H9 (cell line): ENCODE data around the gene RAB3A. TPM values are rescaled to one million over a fixed set of nuclear protein-coding genes. Genes with fewer than 3 reads are reported as not detected.
A peak's percentile ranks its signal among the peaks of the same experiment; 100 is the strongest.

Source experiments
- DNase-seq: peaks from one replicate; pipeline ENCODE4 v3.0.0-alpha.2; 2017
- H2AFZ ChIP-seq: one replicate; pipeline ENCODE4 v1.6.1; 2013; ENCODE audit warnings: mild to moderate bottlenecking, low read length, control low read depth, moderate library complexity
- H2AK5ac ChIP-seq: 2 replicates; pipeline ENCODE4 v1.6.1; 2013; ENCODE audit warnings: low read length, control low read depth, mixed read lengths; ENCODE audit not compliant: insufficient read length
- H2BK120ac ChIP-seq: one replicate; pipeline ENCODE4 v1.6.1; 2013; ENCODE audit warnings: low read depth, mild to moderate bottlenecking, low read length, control low read depth, inconsistent platforms; ENCODE audit not compliant: poor library complexity, severe bottlenecking
- H2BK12ac ChIP-seq: 2 replicates; pipeline ENCODE4 v1.6.1; 2013; ENCODE audit warnings: low read length, control low read depth, mixed read lengths, low read depth; ENCODE audit not compliant: insufficient read length
- H2BK15ac ChIP-seq: 2 replicates; pipeline ENCODE4 v1.6.1; 2013; ENCODE audit warnings: low read depth, low read length, control low read depth
- H2BK20ac ChIP-seq: one replicate; pipeline ENCODE4 v1.6.1; 2013; ENCODE audit warnings: low read depth, mild to moderate bottlenecking, low read length, control low read depth, inconsistent platforms; ENCODE audit not compliant: poor library complexity, severe bottlenecking
- H2BK5ac ChIP-seq: 2 replicates; pipeline ENCODE4 v1.6.1; 2013; ENCODE audit warnings: low read length, control low read depth, mixed read lengths; ENCODE audit not compliant: insufficient read length
- H3K14ac ChIP-seq: 2 replicates; pipeline ENCODE4 v1.6.1; 2013; ENCODE audit warnings: low read length, control low read depth; ENCODE audit not compliant: insufficient read depth
- H3K18ac ChIP-seq: 2 replicates; pipeline ENCODE4 v1.6.1; 2013; ENCODE audit warnings: low read depth, mild to moderate bottlenecking, mixed read lengths, low read length, control low read depth; ENCODE audit not compliant: insufficient read length
- H3K23ac ChIP-seq: 2 replicates; pipeline ENCODE4 v1.6.1; 2013; ENCODE audit warnings: low read length, control low read depth, mixed read lengths, low read depth; ENCODE audit not compliant: insufficient read length
- H3K23me2 ChIP-seq: 2 replicates; pipeline ENCODE4 v1.6.1; 2013; ENCODE audit warnings: low read depth, mild to moderate bottlenecking, mixed read lengths, low read length, control low read depth; ENCODE audit not compliant: insufficient read length, poor library complexity, severe bottlenecking
- H3K27ac ChIP-seq: 2 replicates; pipeline ENCODE4 v1.5.1; 2013; ENCODE audit warnings: low read length, control low read depth, mixed read lengths, low read depth; ENCODE audit not compliant: insufficient read length
- H3K27me3 ChIP-seq: 2 replicates; pipeline ENCODE4 v1.6.1; 2013; ENCODE audit warnings: low read length, control low read depth, inconsistent platforms; ENCODE audit not compliant: insufficient read depth
- H3K4ac ChIP-seq: 2 replicates; pipeline ENCODE4 v1.6.1; 2013; ENCODE audit warnings: low read depth, mild to moderate bottlenecking, control low read depth, inconsistent platforms, low read length, moderate library complexity
- H3K4me1 ChIP-seq: 2 replicates; pipeline ENCODE4 v1.6.1; 2013; ENCODE audit warnings: low read length, control low read depth, inconsistent platforms; ENCODE audit not compliant: insufficient read depth
- H3K4me2 ChIP-seq: 2 replicates; pipeline ENCODE4 v1.6.1; 2013; ENCODE audit warnings: low read length, control low read depth, mixed read lengths; ENCODE audit not compliant: insufficient read length, insufficient read depth
- H3K56ac ChIP-seq: 2 replicates; pipeline ENCODE4 v1.6.1; 2013; ENCODE audit warnings: low read depth, mild to moderate bottlenecking, mixed read lengths, low read length, control low read depth; ENCODE audit not compliant: insufficient read length
- H3K79me1 ChIP-seq: 2 replicates; pipeline ENCODE4 v1.6.1; 2013; ENCODE audit warnings: low read depth, mild to moderate bottlenecking, moderate library complexity, low read length, control low read depth, inconsistent platforms; ENCODE audit not compliant: insufficient read depth, poor library complexity, severe bottlenecking
- H3K79me2 ChIP-seq: 2 replicates; pipeline ENCODE4 v1.6.1; 2013; ENCODE audit warnings: low read length, control low read depth, inconsistent platforms; ENCODE audit not compliant: insufficient read depth
- H3K9ac ChIP-seq: 2 replicates; pipeline ENCODE4 v1.6.1; 2013; ENCODE audit warnings: low read length, control low read depth, mixed read lengths; ENCODE audit not compliant: insufficient read length; ENCODE audit errors: extremely low read depth
- H3K9me3 ChIP-seq: one replicate; pipeline ENCODE4 v1.6.1; 2013; ENCODE audit warnings: low read depth, low read length, inconsistent platforms; ENCODE audit not compliant: control insufficient read depth
- H3T11ph ChIP-seq: one replicate; pipeline ENCODE4 v1.6.1; 2013; ENCODE audit warnings: mild to moderate bottlenecking, low read length, control low read depth, inconsistent platforms
- H4K20me1 ChIP-seq: one replicate; pipeline ENCODE4 v1.6.1; 2013; ENCODE audit not compliant: control insufficient read depth, insufficient read length, insufficient read depth
- H4K5ac ChIP-seq: 2 replicates; pipeline ENCODE4 v1.6.1; 2013; ENCODE audit warnings: low read depth, mild to moderate bottlenecking, mixed read lengths, low read length, control low read depth; ENCODE audit not compliant: insufficient read length
- H4K8ac ChIP-seq: replicated peaks from 2 replicates; pipeline ENCODE4 v1.6.1; 2013; ENCODE audit warnings: low read length, control low read depth, mixed read lengths, low read depth; ENCODE audit not compliant: insufficient read length
- H4K91ac ChIP-seq: 2 replicates; pipeline ENCODE4 v1.6.1; 2013; ENCODE audit warnings: low read depth, mild to moderate bottlenecking, moderate library complexity, mixed read lengths, low read length, control low read depth; ENCODE audit not compliant: insufficient read length
- H3K27ac Mint-ChIP-seq, 3 experiments: 2 replicates in 2 of 3; 3 replicates in 1 of 3; pipeline ENCODE4 v1.8.0; 2020 to 2021; ENCODE audit warnings: mixed read lengths in 3 of 3, mild to moderate bottlenecking in 1 of 3, moderate library complexity in 1 of 3
- H3K27me3 Mint-ChIP-seq: 2 replicates; pipeline ENCODE4 v1.8.0; 2021; ENCODE audit warnings: low read depth, mild to moderate bottlenecking, moderate library complexity, mixed read lengths
- H3K36me3 Mint-ChIP-seq, 3 experiments: 2 replicates in 2 of 3; 3 replicates in 1 of 3; pipeline ENCODE4 v1.8.0; 2020 to 2021; ENCODE audit warnings: low read depth in 3 of 3, mixed read lengths in 3 of 3; ENCODE audit not compliant: insufficient read depth in 1 of 3
- H3K4me1 Mint-ChIP-seq, 2 experiments: 2 replicates each; pipeline ENCODE4 v1.8.0; 2020; ENCODE audit warnings: mixed read lengths in 2 of 2
- H3K4me3 Mint-ChIP-seq, 2 experiments: 2 replicates in 1 of 2; 3 replicates in 1 of 2; pipeline ENCODE4 v1.8.0; 2020 to 2021; ENCODE audit warnings: mild to moderate bottlenecking in 2 of 2, mixed read lengths in 2 of 2, moderate library complexity in 1 of 2
- H3K9me3 Mint-ChIP-seq, 2 experiments: 2 replicates in 1 of 2; 3 replicates in 1 of 2; pipeline ENCODE4 v1.8.0; 2020; ENCODE audit warnings: mild to moderate bottlenecking in 2 of 2, mixed read lengths in 2 of 2, moderate library complexity in 1 of 2
- CTCF ChIP-seq: fragments of 200-600 bp; sonication (generic); conservative IDR thresholded peaks from 3 replicates; pipeline ENCODE4 v1.8.0; 2021; ENCODE audit warnings: antibody characterized with exemption, mild to moderate bottlenecking
- WGBS: extraction: QIAGEN DNeasy Blood & Tissue Kit; methylation state at CpG from one replicate; pipeline ENCODE4 v1.1.7; 2013; ENCODE audit warnings: missing lambda C conversion rate, low lambda C conversion rate, mixed read lengths; ENCODE audit not compliant: insufficient read length; ENCODE audit errors: extremely low coverage; 5-methylcytosine and 5-hydroxymethylcytosine counted together
- total RNA-seq: library from RNA; stranded (reverse); gene quantifications from 2 replicates; pipeline ENCODE4 v1.2.1, GENCODE V29; 2021

RAB3A gene
- total RNA-seq, 1 experiment from 2014 or later, result 6.8 TPM

DNA sequence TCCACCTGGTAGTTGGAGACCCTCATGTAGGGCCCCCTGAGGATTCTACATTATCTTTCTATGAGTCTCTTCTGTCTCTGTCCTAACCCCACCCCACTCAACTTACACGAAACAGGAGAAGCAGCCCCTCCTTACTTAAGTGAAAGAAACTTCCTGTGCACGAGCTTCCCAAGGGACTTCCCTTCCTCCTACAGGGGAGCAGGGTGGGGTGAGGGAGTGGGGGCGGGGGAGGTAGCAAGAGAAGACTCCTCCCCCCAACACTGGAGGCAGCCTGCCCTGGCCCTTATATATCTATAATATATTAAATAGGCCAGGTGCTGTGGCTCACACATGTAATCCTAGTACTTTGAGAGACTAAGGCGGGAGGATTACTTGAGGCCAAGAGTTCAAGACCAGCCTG is 27.9 kb upstream of the RAB3A start:
- no peak overlapping the region for H2BK120ac ChIP-seq
- H3K9ac ChIP-seq, result no peak overlapping the region
- no peak overlapping the region for H3T11ph ChIP-seq
- H3K4me1 ChIP-seq, result no peaks in the 10 kb centered on the region; the same call in 1 of the 2 replicates
- no peak overlapping the region for H4K91ac ChIP-seq
- no peak for TF ChIP-seq CTCF
- H4K20me1 ChIP-seq, result no peaks in the 10 kb centered on the region
- no peak overlapping the region for H4K8ac ChIP-seq
- H3K79me1 ChIP-seq, result no peaks in the 10 kb centered on the region
- H3K27me3 Mint-ChIP-seq, result peaks cover 46% of the 10 kb centered on the region
- no peak overlapping the region for H2BK20ac ChIP-seq
- H3K23ac ChIP-seq, result no peak overlapping the region
- H3K23me2 ChIP-seq, result peaks cover 16% of the 10 kb centered on the region
- no peak overlapping the region for H2BK5ac ChIP-seq
- H3K79me2 ChIP-seq, result no peaks in the 10 kb centered on the region
- H3K27me3 ChIP-seq, result no peaks in the 10 kb centered on the region
- no peak overlapping the region for H4K5ac ChIP-seq
- H2BK12ac ChIP-seq, result no peak overlapping the region
- H3K18ac ChIP-seq, result no peak overlapping the region
- no peak overlapping the region for H3K27ac ChIP-seq
- H3K36me3 Mint-ChIP-seq, result no peaks in the 10 kb centered on the region
- peaks cover 32 to 36% of the 10 kb centered on the region in 2 experiments for H3K4me1 Mint-ChIP-seq
- H3K56ac ChIP-seq, result no peak overlapping the region
- peak overlapping the region in 2 of 3 experiments; percentile 33 to 93; a peak in 1 of 7 replicates for H3K27ac Mint-ChIP-seq
- peaks cover 0 to 6% of the 10 kb centered on the region in 2 experiments; a peak in 2 of 5 replicates for H3K9me3 Mint-ChIP-seq
- H2BK15ac ChIP-seq, result no peak overlapping the region
- peak overlapping the region; percentile 68 for H3K4me2 ChIP-seq
- H2AK5ac ChIP-seq, result no peak overlapping the region
- no peak overlapping the region for H2AFZ ChIP-seq
- no CpG with 5 or more reads among the region's 4 CpGs for WGBS
- H3K4me3 Mint-ChIP-seq, result peak overlapping the region in 1 of 2 experiments; percentile 86; a peak in 3 of 5 replicates
- no peak overlapping the region for H3K4ac ChIP-seq
- DNase-seq, result no peak
- H3K14ac ChIP-seq, result no peak overlapping the region
- no peaks in the 10 kb centered on the region for H3K9me3 ChIP-seq
